ENCODE data around the gene CFAP47.

CFAP47 gene

GRCh38 chrX:36241397-36241796 is 321.9 kb downstream of the CFAP47 start:
- no peak for DNase-seq (ENCODE audit: low spot score)

- no peak for DNase-seq (ENCODE audit: low spot score)
Observed at GRCh38 chrX:36266155-36266554, 346.6 kb downstream of the CFAP47 start.

- no peak for DNase-seq (ENCODE audit: low spot score)
Observed at GRCh38 chrX:36310136-36310535, 390.6 kb downstream of the CFAP47 start.

- no peak for DNase-seq (ENCODE audit: low spot score)
Observed at GRCh38 chrX:36314303-36314702, 394.8 kb downstream of the CFAP47 start.

GRCh38 chrX:36334572-36334971 is 415.0 kb downstream of the CFAP47 start:
- no peak for DNase-seq (ENCODE audit: low spot score)

- peak; percentile 90 for DNase-seq (ENCODE audit: low spot score)
Observed at GRCh38 chrX:36336751-36337150, 417.2 kb downstream of the CFAP47 start.

GRCh38 chrX:36344301-36344700 is 424.8 kb downstream of the CFAP47 start:
- DNase-seq (ENCODE audit: low spot score) = no peak

- no peak for DNase-seq (ENCODE audit: low spot score)
Observed at GRCh38 chrX:36348509-36348908, 429.0 kb downstream of the CFAP47 start.

GRCh38 chrX:36357855-36358254 is 438.3 kb downstream of the CFAP47 start:
- DNase-seq (ENCODE audit: low spot score) = peak; percentile 92

- no peak for DNase-seq (ENCODE audit: low spot score)
Observed at GRCh38 chrX:36364262-36364661, 444.7 kb downstream of the CFAP47 start.

GRCh38 chrX:36383495-36383894 is 464.0 kb downstream of the CFAP47 start:
- no peak for DNase-seq (ENCODE audit: low spot score)

GRCh38 chrX:36388901-36389300 is 469.4 kb downstream of the CFAP47 start:
- DNase-seq (ENCODE audit: low spot score) = no peak

GRCh38 chrX:36401774-36402173 is 482.2 kb downstream of the CFAP47 start:
- DNase-seq (ENCODE audit: low spot score) = no peak

GRCh38 chrX:36407836-36408235 is 488.3 kb downstream of the CFAP47 start:
- DNase-seq (ENCODE audit: low spot score) = no peak

- DNase-seq (ENCODE audit: low spot score) = no peak
Observed at GRCh38 chrX:36414056-36414455, 494.5 kb downstream of the CFAP47 start.

GRCh38 chrX:36422368-36422767 is 502.8 kb downstream of the CFAP47 start:
- DNase-seq (ENCODE audit: low spot score) = no peak

GRCh38 chrX:36431819-36432218 is 512.3 kb downstream of the CFAP47 start:
- no peak for DNase-seq (ENCODE audit: low spot score)

- no peak for DNase-seq (ENCODE audit: low spot score)
Observed at GRCh38 chrX:36434522-36434921, 515.0 kb downstream of the CFAP47 start.

Small RNA genes lying within 50 kb of the gene (small RNA-seq; reads per million reads assigned to genes)
- 0 reads per million in 2 experiments for gene RNU6-641P

Measured in SK-N-DZ (cell line).